Keratinocyte (primary cell): ENCODE measurements around the gene ATP1A2. TPM values are rescaled to one million over a fixed set of nuclear protein-coding genes. Genes with fewer than 3 reads are reported as not detected.

Experiments
- DNase-seq: peaks from one replicate; pipeline ENCODE4 v3.0.0-alpha.2; 2011; ENCODE audit warnings: low read depth, missing footprints, low spot score
- FAIRE-seq: peaks from 2 replicates; lab custom pipeline; 2011; peaks lifted over from hg19 to GRCh38; lab: Jason Lieb, UNC
- H2AFZ ChIP-seq: 2 replicates; pipeline ENCODE4 v1.6.0; 2012; ENCODE audit warnings: low read length, control low read depth, inconsistent platforms; ENCODE audit not compliant: control insufficient read depth
- H3K27ac ChIP-seq: 2 replicates; pipeline ENCODE4 v1.5.1; 2011; ENCODE audit warnings: low read length; ENCODE audit not compliant: control insufficient read depth, insufficient read depth
- H3K27me3 ChIP-seq: 3 replicates; pipeline ENCODE4 v1.6.0; 2011; ENCODE audit warnings: low read length; ENCODE audit not compliant: control insufficient read depth, insufficient read depth; ENCODE audit errors: extremely low read depth
- H3K36me3 ChIP-seq, 2 experiments: 2 replicates in 1 of 2; 3 replicates in 1 of 2; pipeline ENCODE4 v1.5.1; 2011; ENCODE audit warnings: low read length in 2 of 2, mild to moderate bottlenecking in 1 of 2; ENCODE audit not compliant: control insufficient read depth in 2 of 2, insufficient read depth in 2 of 2; ENCODE audit errors: extremely low read depth in 1 of 2
- H3K4me1 ChIP-seq: 3 replicates; pipeline ENCODE4 v1.5.1; 2011; ENCODE audit warnings: low read length; ENCODE audit not compliant: control insufficient read depth, insufficient read depth; ENCODE audit errors: extremely low read depth
- H3K4me2 ChIP-seq: 3 replicates; pipeline ENCODE4 v1.6.0; 2011; ENCODE audit warnings: low read depth, low read length; ENCODE audit not compliant: control insufficient read depth, insufficient read depth; ENCODE audit errors: extremely low read depth
- H3K4me3 ChIP-seq, 3 experiments: fragments of 200-600 bp in 1 of 3; sonication (generic) in 1 of 3; 2 replicates in 2 of 3; 3 replicates in 1 of 3; pipeline ENCODE4 v1.5.1; 2011 to 2016; ENCODE audit warnings: low read length in 3 of 3, mild to moderate bottlenecking in 3 of 3, control low read depth in 2 of 3, inconsistent platforms in 1 of 3, low read depth in 1 of 3, mixed read lengths in 1 of 3, mixed run types in 1 of 3, moderate library complexity in 1 of 3; ENCODE audit not compliant: control insufficient read depth in 2 of 3, insufficient read depth in 2 of 3; ENCODE audit errors: extremely low read depth in 1 of 3
- H3K79me2 ChIP-seq: 2 replicates; pipeline ENCODE4 v1.6.0; 2012; ENCODE audit warnings: low read length; ENCODE audit not compliant: control insufficient read depth, insufficient read depth
- H3K9ac ChIP-seq: 3 replicates; pipeline ENCODE4 v1.6.0; 2011; ENCODE audit warnings: low read length; ENCODE audit not compliant: control insufficient read depth, insufficient read depth; ENCODE audit errors: extremely low read depth
- H3K9me1 ChIP-seq: 3 replicates; pipeline ENCODE4 v1.6.0; 2011; ENCODE audit warnings: low read length; ENCODE audit not compliant: control insufficient read depth, insufficient read depth; ENCODE audit errors: extremely low read depth
- H3K9me3 ChIP-seq: 2 replicates; pipeline ENCODE4 v1.5.1; 2012; ENCODE audit warnings: low read depth, low read length; ENCODE audit not compliant: control insufficient read depth
- H4K20me1 ChIP-seq: 3 replicates; pipeline ENCODE4 v1.6.0; 2011; ENCODE audit warnings: low read length; ENCODE audit not compliant: control insufficient read depth, insufficient read depth; ENCODE audit errors: extremely low read depth
- CTCF ChIP-seq, 3 experiments: IDR thresholded peaks in 1 of 3; conservative IDR thresholded peaks in 1 of 3; optimal IDR thresholded peaks in 1 of 3; 2 replicates in 2 of 3; 3 replicates in 1 of 3; pipeline versions ENCODE3 to v1.5.1; 2011; ENCODE audit warnings: low read length in 3 of 3, mild to moderate bottlenecking in 3 of 3, moderate library complexity in 2 of 3, control low read depth in 1 of 3, inconsistent platforms in 1 of 3; ENCODE audit not compliant: insufficient read depth in 2 of 3; ENCODE audit errors: extremely low read depth in 1 of 3
- EZH2 ChIP-seq: IDR thresholded peaks from one replicate; pipeline ENCODE4 v1.6.1; 2012; ENCODE audit warnings: inconsistent platforms, mild to moderate bottlenecking, low read length, moderate library complexity
- dilution Hi-C: fragments of 300-500 bp; cut with MboI; formaldehyde crosslinking; loops from one replicate; pipeline ENCODE4 v1.7.0; 2020; ENCODE audit warnings: low sequenced_read_pairs; ENCODE audit not compliant: extremely low pct_ligation_motif_present
- polyA plus RNA-seq, 5 experiments: library from polyadenylated mRNA; depleted of rRNA in 3 of 5; stranded (reverse) in 3 of 5; stranded (forward) in 1 of 5; unstranded in 1 of 5; fragments of >200 nt; gene quantifications; 1 replicate in 1 of 5; 2 replicates in 3 of 5; 3 replicates in 1 of 5; pipeline versions ENCODE4 v1.2.1 to v1.2.3, GENCODE V29; 2011 to 2012; ENCODE audit warnings: missing spikeins in 2 of 5, low read depth in 1 of 5, low replicate concordance in 1 of 5

Gene ATP1A2
- polyA plus RNA-seq, 1 donor (not counting 4 experiments of a cell fraction or from before 2014, with no cell fraction given) = not detected

GRCh38 chr1:160166166-160166868 is 50.8 kb downstream of the ATP1A2 start:
- Histone ChIP-seq H3K4me3 (no peak overlapping the region), H3K79me2 (no peaks in the 10 kb centered on the region), H3K4me1 (peaks cover 4% of the 10 kb centered on the region), H3K36me3 (no peaks in the 10 kb centered on the region), H2AFZ (no peak overlapping the region), H3K27me3 (peaks cover 5% of the 10 kb centered on the region), H3K4me2 (no peak overlapping the region), H3K9me3 (no peaks in the 10 kb centered on the region), H4K20me1 (no peaks in the 10 kb centered on the region), H3K9ac (no peak overlapping the region), H3K9me1 (no peaks in the 10 kb centered on the region), H3K27ac (no peak overlapping the region)
- TF ChIP-seq EZH2 (no peak), CTCF (optimal IDR thresholded peaks at IDR 0.05 in 1 of 3, IDR thresholded peaks at IDR 0.05 in 1 of 3, conservative IDR thresholded peaks at IDR 0.05 in 1 of 3; ENCODE audit: extremely low read depth in 1 of 3, insufficient read depth in 2 of 3, low read length in 3 of 3) (no peak)
- DNase-seq = no peak
- dilution Hi-C loops = no loop called here
- no peak for FAIRE-seq

GRCh38 chr1:160167056-160167455 is 51.5 kb downstream of the ATP1A2 start:
- no peak for TF ChIP-seq EZH2
- TF ChIP-seq CTCF (optimal IDR thresholded peaks at IDR 0.05 in 1 of 3, IDR thresholded peaks at IDR 0.05 in 1 of 3, conservative IDR thresholded peaks at IDR 0.05 in 1 of 3; ENCODE audit: extremely low read depth in 1 of 3, insufficient read depth in 2 of 3, low read length in 3 of 3) = no peak
- H4K20me1 ChIP-seq = no peaks in the 10 kb centered on the region
- H2AFZ ChIP-seq = no peak overlapping the region
- no peak overlapping the region for H3K27ac ChIP-seq
- H3K4me1 ChIP-seq = peaks cover 8% of the 10 kb centered on the region
- H3K4me3 ChIP-seq = no peak overlapping the region
- no peaks in the 10 kb centered on the region for H3K9me3 ChIP-seq
- H3K9me1 ChIP-seq = no peaks in the 10 kb centered on the region
- no peak overlapping the region for H3K9ac ChIP-seq
- FAIRE-seq = no peak
- dilution Hi-C loops = no loop called here
- no peak overlapping the region for H3K4me2 ChIP-seq
- H3K36me3 ChIP-seq = no peaks in the 10 kb centered on the region
- no peak for DNase-seq
- H3K27me3 ChIP-seq = peaks cover 5% of the 10 kb centered on the region
- no peaks in the 10 kb centered on the region for H3K79me2 ChIP-seq
